ENCODE data around the gene UGT1A8.
A peak's percentile ranks its signal among the peaks of the same experiment; 100 is the strongest.

UGT1A8 gene

DNA sequence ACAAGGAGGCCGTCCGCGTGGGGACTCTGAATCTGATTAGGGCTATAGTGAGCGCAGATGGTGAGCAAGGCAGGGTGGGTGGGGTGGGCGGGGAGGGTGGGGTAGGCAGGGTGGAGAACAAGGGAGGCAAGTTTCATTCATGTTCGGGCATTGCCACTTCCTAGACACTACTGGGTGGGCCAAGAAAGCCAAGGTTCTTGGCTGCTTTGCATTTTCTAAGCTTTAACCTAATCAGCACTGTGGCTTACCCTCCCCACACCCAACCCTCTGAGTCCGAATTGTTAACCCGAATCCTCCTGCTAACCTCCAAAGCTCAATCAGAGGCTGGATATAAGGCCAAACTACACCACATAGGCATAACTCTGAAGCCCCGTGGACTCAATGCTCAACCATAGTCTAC lies 178.8 kb downstream of the UGT1A8 start:
- Mint-ChIP-seq H3K4me3 (no peak overlapping the region), H3K9me3 (no peaks in the 10 kb centered on the region), H3K4me1 (no peaks in the 10 kb centered on the region), H3K36me3 (no peaks in the 10 kb centered on the region), H3K27me3 (peaks cover 6% of the 10 kb centered on the region), H3K27ac (no peak overlapping the region)
- no peak for DNase-seq
- CTCF ChIA-PET = no interaction called here

DNA sequence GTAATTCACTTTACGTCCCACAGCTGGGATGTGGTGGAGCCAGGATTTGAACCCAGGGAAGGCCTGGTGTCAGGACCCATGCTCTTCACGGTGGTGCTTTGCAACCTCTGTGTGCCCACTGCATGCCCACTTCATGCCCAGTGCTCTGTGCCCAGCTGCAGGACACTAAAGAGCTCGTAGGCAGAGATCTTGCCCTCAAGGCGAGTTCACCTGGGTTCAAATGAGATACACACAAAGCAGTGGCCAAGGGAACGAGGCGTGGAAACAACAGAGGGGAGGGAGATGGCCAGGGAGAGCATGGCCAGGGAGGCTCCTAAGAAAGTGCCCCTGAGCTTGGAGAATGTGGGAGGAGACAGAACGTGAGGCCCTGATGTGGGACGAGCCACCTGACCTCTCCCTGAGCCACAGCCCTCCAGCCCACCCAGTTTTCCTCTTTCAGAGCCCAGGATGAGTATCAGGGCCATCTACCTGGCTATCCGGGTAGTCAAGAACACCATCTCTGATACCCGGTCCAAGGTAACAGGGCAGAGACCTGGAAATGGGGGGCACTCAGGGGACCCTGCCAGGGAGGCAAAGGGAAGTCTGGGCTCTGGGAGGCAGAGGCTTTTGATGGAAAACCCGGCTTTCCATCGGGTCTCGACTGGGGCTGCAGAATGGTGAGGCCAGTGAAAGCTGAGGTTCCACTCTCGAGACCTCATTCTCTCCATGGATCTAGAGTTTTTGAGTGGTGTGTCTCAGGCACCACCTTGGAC lies 181.1 kb downstream of the UGT1A8 start:
- Mint-ChIP-seq H3K4me1 (no peaks in the 10 kb centered on the region), H3K27me3 (peaks cover 15% of the 10 kb centered on the region), H3K4me3 (no peak overlapping the region), H3K9me3 (no peaks in the 10 kb centered on the region), H3K27ac (no peak overlapping the region), H3K36me3 (no peaks in the 10 kb centered on the region)
- CTCF ChIA-PET = no interaction called here
- DNase-seq = no peak

DNA sequence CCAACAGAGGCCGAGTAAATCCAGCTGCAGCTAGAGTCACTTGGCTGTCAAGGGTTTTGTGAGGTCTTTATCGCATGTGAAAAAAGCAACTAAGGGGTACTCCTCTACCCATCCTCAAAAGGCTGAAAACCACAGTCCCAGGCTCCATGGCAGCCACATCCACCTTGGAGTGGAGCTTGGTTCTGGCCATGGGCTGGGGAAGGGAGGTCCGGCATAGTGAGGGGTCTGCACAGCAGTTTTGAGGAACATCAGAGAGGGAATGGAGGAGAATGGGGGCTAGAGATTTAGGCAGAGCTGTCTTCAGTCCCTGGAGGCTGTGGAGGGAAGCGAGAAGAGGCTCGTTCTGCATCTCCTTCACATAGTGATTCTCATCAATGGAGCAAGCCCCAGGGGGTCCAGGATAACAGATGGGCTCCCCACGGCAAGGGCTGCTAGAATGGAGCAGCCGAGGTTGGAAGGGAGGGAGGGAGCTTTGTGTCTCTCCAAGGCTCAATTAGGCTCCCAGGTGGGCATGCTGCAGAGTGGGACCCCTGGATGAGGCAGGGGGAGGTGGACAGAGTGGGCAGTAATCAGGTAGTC lies 181.7 kb downstream of the UGT1A8 start:
- H3K27me3 Mint-ChIP-seq = peaks cover 21% of the 10 kb centered on the region
- CTCF ChIA-PET = no interaction called here
- DNase-seq = peak; percentile 9
- H3K36me3 Mint-ChIP-seq = no peaks in the 10 kb centered on the region
- no peak overlapping the region for H3K27ac Mint-ChIP-seq
- no peaks in the 10 kb centered on the region for H3K4me1 Mint-ChIP-seq
- no peaks in the 10 kb centered on the region for H3K9me3 Mint-ChIP-seq
- H3K4me3 Mint-ChIP-seq = no peak overlapping the region

DNA sequence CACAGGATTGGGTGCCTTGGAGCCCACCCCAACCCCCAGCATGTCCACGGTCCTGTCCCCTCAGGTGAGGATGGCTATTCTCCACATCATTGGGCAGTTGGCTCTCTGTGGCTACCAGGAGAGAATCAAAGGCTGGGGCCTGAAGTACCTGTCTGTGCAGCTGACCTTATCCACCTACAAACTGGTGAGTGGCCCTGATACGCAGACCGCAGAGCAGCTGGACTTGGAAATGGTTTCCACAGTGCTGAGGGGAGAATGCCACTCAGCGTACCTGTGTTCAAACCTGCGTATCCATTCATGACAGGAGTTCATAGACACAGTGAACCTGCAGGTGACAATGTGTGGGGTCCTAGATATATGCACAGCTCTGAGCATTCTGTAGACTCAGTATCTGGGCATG lies 182.3 kb downstream of the UGT1A8 start:
- Mint-ChIP-seq H3K4me3 (no peak overlapping the region), H3K9me3 (no peaks in the 10 kb centered on the region), H3K27me3 (peaks cover 27% of the 10 kb centered on the region), H3K27ac (no peak overlapping the region), H3K4me1 (no peaks in the 10 kb centered on the region), H3K36me3 (no peaks in the 10 kb centered on the region)
- CTCF ChIA-PET = no interaction called here
- peak; percentile 2 for DNase-seq

DNA sequence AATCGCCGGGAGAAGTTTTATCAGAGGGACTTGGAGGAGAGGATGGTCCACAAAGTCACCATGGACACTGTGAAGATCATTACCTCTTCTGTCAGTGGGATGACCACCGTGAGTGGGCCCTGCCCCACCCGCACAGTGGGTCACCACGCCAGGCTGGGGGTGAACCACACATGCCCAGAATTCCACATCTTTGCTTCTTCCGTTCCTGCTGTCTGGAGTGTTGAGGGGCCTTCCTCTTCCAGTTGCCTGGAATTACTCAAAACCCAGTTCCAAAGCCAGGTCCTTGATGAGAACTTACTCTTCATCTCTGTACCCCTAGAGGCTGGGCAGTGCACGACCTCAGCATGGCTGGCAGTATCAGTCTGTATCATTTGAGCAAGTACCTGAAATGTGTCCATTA lies 182.8 kb downstream of the UGT1A8 start:
- peak; percentile 2 for DNase-seq

DNA sequence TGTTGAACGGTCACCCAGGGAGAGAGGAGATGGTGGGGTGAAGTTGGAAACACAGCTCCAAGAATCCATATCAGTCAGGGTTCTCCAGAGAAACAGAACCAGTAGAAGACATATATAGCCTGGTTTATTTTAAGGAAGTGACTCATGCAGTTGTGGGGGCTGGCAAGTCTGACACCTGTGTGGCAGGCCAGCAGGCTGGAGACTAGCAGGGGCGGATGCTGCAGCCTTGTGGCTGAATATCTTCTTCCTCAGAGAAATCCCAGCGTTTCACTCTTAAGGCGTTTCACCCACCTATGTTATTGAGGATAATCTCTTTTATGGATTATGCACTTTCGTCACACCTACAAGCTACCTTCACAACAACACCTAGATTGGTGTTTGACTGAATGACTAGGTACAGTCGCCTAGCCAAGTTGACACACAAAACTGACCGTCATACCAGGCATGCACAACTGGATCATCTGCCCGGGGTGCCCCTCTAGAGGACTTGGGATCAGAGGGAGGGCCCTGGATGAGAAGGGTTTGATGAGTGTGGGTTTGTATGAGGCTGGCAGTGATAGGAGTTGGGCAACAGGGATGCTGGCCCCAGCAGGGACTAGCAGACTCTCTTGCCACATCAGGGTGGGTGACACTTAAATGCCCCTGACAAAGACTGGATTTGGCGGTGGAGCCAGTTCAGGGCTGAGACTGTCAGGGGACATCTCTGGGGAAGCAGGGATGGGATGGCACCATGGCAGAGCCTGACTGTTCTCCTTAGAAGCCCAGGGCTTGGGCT lies 184.1 kb downstream of the UGT1A8 start:
- peak; percentile 34 for DNase-seq
- Mint-ChIP-seq H3K4me3 (no peak overlapping the region), H3K9me3 (no peaks in the 10 kb centered on the region), H3K36me3 (no peaks in the 10 kb centered on the region), H3K4me1 (no peaks in the 10 kb centered on the region), H3K27me3 (peaks cover 32% of the 10 kb centered on the region), H3K27ac (no peak overlapping the region)
- CTCF ChIA-PET = no interaction called here

More for the DNA sequence above, 182.8 kb downstream of the UGT1A8 start:
- Mint-ChIP-seq H3K4me1 (no peaks in the 10 kb centered on the region), H3K27ac (no peak overlapping the region), H3K27me3 (peaks cover 32% of the 10 kb centered on the region), H3K9me3 (no peaks in the 10 kb centered on the region), H3K36me3 (no peaks in the 10 kb centered on the region), H3K4me3 (no peak overlapping the region)
- CTCF ChIA-PET = no interaction called here

DNA sequence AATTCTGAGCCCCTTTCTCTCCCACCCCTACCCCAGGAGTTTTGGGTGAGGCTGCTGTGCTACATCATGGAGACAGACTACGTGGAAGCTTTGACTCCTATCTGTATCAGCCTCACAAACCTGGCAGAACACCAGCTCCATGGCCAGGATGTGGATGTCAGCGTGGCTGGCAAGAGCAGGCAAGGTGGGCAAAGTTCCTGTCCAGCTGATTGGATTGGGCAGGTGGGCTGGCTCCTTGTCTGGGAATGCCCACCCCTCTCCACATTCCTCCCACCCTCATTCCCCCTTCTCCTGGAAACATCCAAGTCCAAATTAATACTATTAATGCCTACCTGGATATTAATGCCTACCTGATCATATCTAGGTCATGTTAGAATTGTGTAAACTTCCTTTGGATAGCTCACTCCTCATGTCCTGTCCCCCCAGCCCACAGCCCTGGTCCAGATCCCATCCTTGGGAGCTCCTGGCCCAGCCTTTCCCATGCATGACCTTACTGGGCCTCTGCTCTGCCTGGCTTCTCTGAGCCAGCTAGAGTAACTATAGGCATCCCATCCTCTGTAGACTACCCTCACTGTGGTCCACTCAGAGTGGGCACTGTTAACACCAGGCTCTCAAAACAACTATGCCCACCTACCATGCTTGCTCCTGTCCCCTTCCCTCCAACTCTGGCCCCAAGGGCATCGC lies 184.8 kb downstream of the UGT1A8 start:
- peak; percentile 8 for DNase-seq
- no peaks in the 10 kb centered on the region for H3K4me1 Mint-ChIP-seq
- no peak overlapping the region for H3K4me3 Mint-ChIP-seq
- H3K9me3 Mint-ChIP-seq = no peaks in the 10 kb centered on the region
- H3K27ac Mint-ChIP-seq = no peak overlapping the region
- CTCF ChIA-PET = no interaction called here
- peaks cover 32% of the 10 kb centered on the region for H3K27me3 Mint-ChIP-seq
- H3K36me3 Mint-ChIP-seq = no peaks in the 10 kb centered on the region

DNA sequence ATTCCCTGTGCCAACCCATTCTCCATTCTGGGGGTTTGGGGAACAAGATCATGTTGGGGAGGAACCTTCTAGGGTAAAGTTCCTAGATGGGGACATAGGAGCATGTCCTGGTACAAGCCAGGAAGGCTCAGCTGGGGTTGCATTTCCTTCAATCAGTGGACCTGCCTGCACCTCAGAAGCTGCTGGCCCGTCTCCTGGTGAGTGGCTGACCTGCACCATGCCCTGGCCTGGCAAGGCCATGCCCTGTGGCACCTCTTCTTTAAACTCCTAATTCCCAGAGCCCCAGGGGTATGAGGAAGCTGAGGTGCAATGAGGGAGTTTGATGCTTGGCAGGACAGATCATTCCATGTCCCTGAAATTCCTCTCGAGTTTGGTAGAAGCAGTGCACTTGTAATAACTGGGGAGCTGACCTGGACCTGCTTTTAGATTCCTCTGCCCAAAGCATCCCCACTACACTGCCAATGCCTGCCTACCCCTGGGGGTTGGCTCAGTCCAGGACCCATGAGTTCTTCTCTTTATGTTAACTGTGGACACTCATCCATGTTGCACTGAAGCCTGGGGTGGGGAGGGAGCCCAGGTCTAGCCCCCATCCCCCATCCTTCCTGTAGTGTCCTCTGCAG lies 186.0 kb downstream of the UGT1A8 start:
- peak; percentile 7 for DNase-seq
- CTCF ChIA-PET = no interaction called here
- Mint-ChIP-seq H3K27me3 (peaks cover 32% of the 10 kb centered on the region), H3K4me3 (no peak overlapping the region), H3K9me3 (no peaks in the 10 kb centered on the region), H3K27ac (no peak overlapping the region), H3K4me1 (no peaks in the 10 kb centered on the region), H3K36me3 (no peaks in the 10 kb centered on the region)

DNA sequence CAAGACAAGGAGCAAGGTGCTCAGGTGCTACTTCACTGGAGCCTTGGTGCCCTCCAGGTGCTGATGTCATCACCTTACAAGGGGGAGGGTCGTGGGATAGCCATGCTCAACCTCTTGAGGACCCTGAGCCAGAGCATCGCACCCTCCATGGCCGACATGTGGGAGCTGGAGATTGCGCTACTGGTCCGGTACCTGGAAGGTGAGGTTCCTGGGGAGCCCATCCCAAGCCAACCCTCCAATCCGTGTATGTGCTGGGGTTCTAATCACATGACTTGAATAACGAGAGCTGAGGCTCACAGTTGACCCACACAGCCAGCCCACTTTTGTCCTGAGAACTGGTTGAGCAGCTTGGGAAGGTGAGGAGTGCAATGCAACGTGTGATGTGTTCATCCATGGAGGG lies 186.6 kb downstream of the UGT1A8 start:
- H3K27me3 Mint-ChIP-seq = peaks cover 29% of the 10 kb centered on the region
- peak; percentile 8 for DNase-seq
- H3K4me1 Mint-ChIP-seq = no peaks in the 10 kb centered on the region
- no peak overlapping the region for H3K27ac Mint-ChIP-seq
- no peaks in the 10 kb centered on the region for H3K9me3 Mint-ChIP-seq
- H3K4me3 Mint-ChIP-seq = no peak overlapping the region
- CTCF ChIA-PET = no interaction called here
- no peaks in the 10 kb centered on the region for H3K36me3 Mint-ChIP-seq

DNA sequence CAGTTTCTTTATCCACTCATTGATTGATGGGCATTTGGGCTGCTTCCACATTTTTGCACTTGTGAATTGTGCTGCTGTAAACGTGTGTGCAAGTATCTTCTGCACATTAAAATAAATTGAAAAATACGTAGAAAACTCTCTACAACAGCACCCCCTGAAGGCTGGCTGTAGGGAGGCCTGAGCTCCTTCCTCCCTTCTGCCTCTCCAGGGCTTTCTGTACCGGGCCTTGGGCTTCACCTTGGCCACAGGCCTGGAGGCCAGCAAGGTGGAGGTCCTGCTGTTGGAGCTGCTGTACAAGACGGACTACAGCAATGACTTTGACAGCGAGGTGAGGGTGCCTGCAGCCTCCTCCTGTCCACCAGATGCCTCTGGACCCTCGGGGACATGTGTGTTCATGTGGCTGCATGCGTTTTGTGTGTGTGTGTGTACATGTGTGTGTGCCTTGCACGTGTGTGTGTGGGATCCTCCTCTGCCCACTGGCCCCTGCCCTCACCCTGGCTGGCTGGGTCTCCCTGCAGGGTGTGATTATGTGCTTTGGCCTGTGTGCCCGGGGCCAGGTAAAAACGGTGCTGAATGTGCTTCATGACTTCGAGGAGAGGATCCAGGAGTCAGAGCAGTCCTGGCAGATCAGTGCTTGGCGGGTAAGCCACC lies 189.9 kb downstream of the UGT1A8 start:
- Mint-ChIP-seq H3K27ac (no peak overlapping the region), H3K4me3 (no peak overlapping the region), H3K4me1 (no peaks in the 10 kb centered on the region), H3K27me3 (peaks cover 40% of the 10 kb centered on the region), H3K36me3 (no peaks in the 10 kb centered on the region), H3K9me3 (no peaks in the 10 kb centered on the region)
- CTCF ChIA-PET = no interaction called here
- DNase-seq = peak; percentile 15

DNA sequence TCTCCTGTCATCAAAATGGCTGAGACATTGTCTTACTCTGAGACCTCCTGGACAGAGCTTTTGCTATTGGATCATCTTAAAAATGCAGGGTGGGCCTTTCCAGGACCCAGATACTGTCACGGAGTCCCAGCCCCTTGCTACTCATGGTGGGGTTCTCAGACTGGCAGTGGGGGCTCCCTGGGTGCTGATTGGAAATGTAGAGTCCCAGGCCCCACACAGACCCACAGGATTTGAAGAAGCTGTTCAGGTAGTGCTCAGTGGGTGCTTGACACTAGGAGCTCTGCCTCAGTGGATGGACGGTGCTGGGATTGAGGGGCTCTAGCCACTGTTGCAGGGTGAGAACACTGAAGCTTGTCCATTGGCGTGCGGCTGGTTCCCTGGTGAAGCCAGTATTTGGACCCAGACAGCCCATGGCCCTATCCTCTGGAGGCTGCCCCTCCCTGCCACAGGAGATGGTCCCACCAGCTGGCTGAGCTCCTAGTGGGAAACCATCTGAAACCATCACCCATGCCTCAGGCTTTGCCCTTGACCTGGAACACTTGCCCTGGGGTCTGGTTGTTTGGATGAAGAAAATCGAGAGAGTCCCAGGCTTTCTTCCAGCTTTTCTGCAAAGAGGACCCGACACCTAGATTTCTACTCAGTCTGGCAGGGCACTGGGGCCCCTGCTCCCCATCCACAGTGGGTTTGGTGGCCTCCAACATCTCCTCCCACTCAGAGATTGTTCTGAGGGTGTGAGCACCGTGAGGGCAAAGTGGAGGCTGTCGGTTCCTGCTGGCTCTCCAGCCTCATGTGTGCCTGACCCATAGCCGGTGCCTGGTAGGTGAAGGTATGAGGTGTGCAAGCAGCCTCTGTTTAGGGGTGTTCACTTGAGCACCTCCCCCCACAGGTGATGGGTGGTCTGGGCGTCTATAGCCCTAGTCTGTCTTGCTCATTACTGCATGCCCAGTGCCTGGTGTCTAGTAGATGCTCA lies 190.8 kb downstream of the UGT1A8 start:
- Mint-ChIP-seq H3K4me3 (no peak overlapping the region), H3K27me3 (peaks cover 34% of the 10 kb centered on the region), H3K36me3 (no peaks in the 10 kb centered on the region), H3K4me1 (no peaks in the 10 kb centered on the region), H3K9me3 (no peaks in the 10 kb centered on the region), H3K27ac (no peak overlapping the region)
- CTCF ChIA-PET = no interaction called here
- DNase-seq = peak; percentile 6

DNA sequence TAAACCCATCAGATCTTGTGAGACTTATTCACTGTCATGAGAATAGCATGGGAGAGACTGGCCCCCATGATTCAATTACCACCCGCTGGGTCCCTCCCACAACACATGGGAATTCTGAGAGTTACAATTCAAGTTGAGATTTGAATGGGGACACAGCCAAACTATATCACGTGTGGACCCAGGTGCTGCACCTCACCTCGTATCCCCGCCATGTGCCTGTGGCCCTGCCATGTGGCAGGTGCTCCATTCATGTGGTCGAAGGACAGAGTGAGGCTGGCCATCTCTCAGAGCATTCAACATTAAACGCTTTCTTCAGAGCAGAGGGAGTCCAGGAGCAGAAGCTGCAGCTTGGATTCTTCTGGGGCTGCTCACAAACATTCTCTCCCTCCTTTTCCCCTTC lies 193.0 kb downstream of the UGT1A8 start:
- peaks cover 31% of the 10 kb centered on the region for H3K27me3 Mint-ChIP-seq
- no peaks in the 10 kb centered on the region for H3K36me3 Mint-ChIP-seq
- no peak overlapping the region for H3K4me3 Mint-ChIP-seq
- CTCF ChIA-PET = no interaction called here
- peak; percentile 12 for DNase-seq
- no peaks in the 10 kb centered on the region for H3K4me1 Mint-ChIP-seq
- no peak overlapping the region for H3K27ac Mint-ChIP-seq
- no peaks in the 10 kb centered on the region for H3K9me3 Mint-ChIP-seq

DNA sequence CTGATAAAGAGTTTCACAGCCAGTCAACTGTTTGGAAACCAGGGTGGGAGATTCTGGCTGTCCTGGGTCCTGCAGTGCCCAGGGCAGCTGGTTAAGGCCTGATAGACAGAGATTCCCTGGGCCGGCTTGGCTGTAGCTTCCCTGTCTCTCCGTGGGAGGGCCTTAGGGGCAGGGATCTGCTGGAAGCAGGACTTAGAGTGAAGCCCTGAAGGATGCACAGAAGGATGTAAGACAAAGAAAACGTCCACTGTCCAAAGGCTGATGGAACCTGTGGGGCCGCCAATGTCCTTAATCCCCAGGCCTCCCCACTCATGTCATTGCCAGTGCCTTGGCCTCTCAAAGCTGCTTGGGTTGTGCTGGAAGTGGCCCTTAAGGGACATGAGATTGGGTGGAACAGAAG lies 193.7 kb downstream of the UGT1A8 start:
- Mint-ChIP-seq H3K27me3 (peaks cover 31% of the 10 kb centered on the region), H3K4me3 (no peak overlapping the region), H3K36me3 (no peaks in the 10 kb centered on the region), H3K27ac (no peak overlapping the region), H3K9me3 (no peaks in the 10 kb centered on the region), H3K4me1 (no peaks in the 10 kb centered on the region)
- DNase-seq = no peak
- CTCF ChIA-PET = no interaction called here
